Activated B cell treated with CpG ODN at 0.5 μM for 24 hours (primary cell): ENCODE results near the gene NOX5. TPM values are rescaled to one million over a fixed set of nuclear protein-coding genes. Genes with fewer than 3 reads are reported as not detected.

Experiments used
- ATAC-seq: fragments of 200-7000 bp; cut with Tn5 transposase; one replicate; pipeline ENCODE4 v1.10.0; 2021; ENCODE audit warnings: low read depth, mild to moderate bottlenecking, moderate library complexity
- CTCF ChIA-PET: fragments of 350-600 bp; sonication (Branson Sonifier 250); formaldehyde crosslinking; loops from one replicate; lab custom pipeline; 2021; ENCODE audit warnings: antibody characterized with exemption; lab: Charles Lee
- POLR2A ChIA-PET: fragments of 350-600 bp; sonication (Branson Sonifier 250); formaldehyde crosslinking; loops from one replicate; lab custom pipeline; 2021; ENCODE audit warnings: antibody characterized with exemption; lab: Charles Lee
- DNase-seq: peaks from one replicate; pipeline ENCODE4 v3.0.0; 2022
- H3K27ac Mint-ChIP-seq: one replicate; pipeline ENCODE4 v1.8.0; 2020; ENCODE audit warnings: mixed read lengths
- H3K27me3 Mint-ChIP-seq: one replicate; pipeline ENCODE4 v1.8.0; 2021; ENCODE audit warnings: mixed read lengths
- H3K36me3 Mint-ChIP-seq: one replicate; pipeline ENCODE4 v1.8.0; 2021; ENCODE audit warnings: low read depth, mixed read lengths
- H3K4me1 Mint-ChIP-seq: one replicate; pipeline ENCODE4 v1.8.0; 2021; ENCODE audit warnings: mixed read lengths
- H3K4me3 Mint-ChIP-seq: one replicate; pipeline ENCODE4 v1.8.0; 2020; ENCODE audit warnings: mild to moderate bottlenecking, mixed read lengths
- H3K9me3 Mint-ChIP-seq: one replicate; pipeline ENCODE4 v1.8.0; 2020; ENCODE audit warnings: mixed read lengths
- CTCF ChIP-seq: fragments of 200-600 bp; IDR thresholded peaks from one replicate; pipeline ENCODE4 v1.8.0; 2022; ENCODE audit warnings: antibody characterized with exemption, mild to moderate bottlenecking
- intact Hi-C: fragments of 100-400 bp; cut with micrococcal nuclease; formaldehyde crosslinking; loops from one replicate; pipeline ENCODE4 v1.15.1; 2024
- total RNA-seq: library from RNA; stranded (reverse); gene quantifications from 2 replicates; pipeline ENCODE4 v1.2.3, GENCODE V29; 2022

The NOX5 gene
- total RNA-seq, 1 donor from 2014 or later, result 0.09 TPM

- CTCF ChIA-PET, result no interaction called here
- no peaks in the 10 kb centered on the region for H3K4me1 Mint-ChIP-seq
- no peak overlapping the region for H3K27ac Mint-ChIP-seq
- DNase-seq (no peak), ATAC-seq (no peak)
- H3K9me3 Mint-ChIP-seq, result no peaks in the 10 kb centered on the region
- H3K4me3 Mint-ChIP-seq, result no peak overlapping the region
- no peaks in the 10 kb centered on the region for H3K36me3 Mint-ChIP-seq
- H3K27me3 Mint-ChIP-seq, result peaks cover 19% of the 10 kb centered on the region
- POLR2A ChIA-PET, result no interaction called here
- TF ChIP-seq CTCF, result no peak
- intact Hi-C loops, result no loop called here
Observed at GRCh38 chr15:69093127-69093526, 78.6 kb downstream of the NOX5 start.

GRCh38 chr15:69093614-69094013 is 79.1 kb downstream of the NOX5 start:
- Mint-ChIP-seq H3K4me1 (no peaks in the 10 kb centered on the region), H3K36me3 (no peaks in the 10 kb centered on the region), H3K27ac (no peak overlapping the region), H3K27me3 (peaks cover 19% of the 10 kb centered on the region), H3K9me3 (no peaks in the 10 kb centered on the region), H3K4me3 (no peak overlapping the region)
- CTCF ChIA-PET, result no interaction called here
- TF ChIP-seq CTCF, result no peak
- DNase-seq, result no peak
- intact Hi-C loops, result no loop called here
- POLR2A ChIA-PET, result no interaction called here
- no peak for ATAC-seq

GRCh38 chr15:69094124-69094921 is 79.8 kb downstream of the NOX5 start:
- POLR2A ChIA-PET, result no interaction called here
- H3K27me3 Mint-ChIP-seq, result peaks cover 14% of the 10 kb centered on the region
- ATAC-seq, result no peak
- no peaks in the 10 kb centered on the region for H3K4me1 Mint-ChIP-seq
- H3K9me3 Mint-ChIP-seq, result no peaks in the 10 kb centered on the region
- TF ChIP-seq CTCF, result no peak
- H3K36me3 Mint-ChIP-seq, result no peaks in the 10 kb centered on the region
- DNase-seq, result no peak
- intact Hi-C loops, result no loop called here
- no peak overlapping the region for H3K4me3 Mint-ChIP-seq
- CTCF ChIA-PET, result no interaction called here
- H3K27ac Mint-ChIP-seq, result no peak overlapping the region

GRCh38 chr15:69095274-69095673 is 80.8 kb downstream of the NOX5 start:
- no peaks in the 10 kb centered on the region for H3K36me3 Mint-ChIP-seq
- CTCF ChIA-PET, result no interaction called here

GRCh38 chr15:69096196-69096595 is 81.7 kb downstream of the NOX5 start:
- no peak for ATAC-seq
- H3K27me3 Mint-ChIP-seq, result peaks cover 6% of the 10 kb centered on the region
- DNase-seq, result no peak
- no peak overlapping the region for H3K27ac Mint-ChIP-seq
- CTCF ChIA-PET, result no interaction called here
- TF ChIP-seq CTCF, result no peak
- no peaks in the 10 kb centered on the region for H3K4me1 Mint-ChIP-seq
- intact Hi-C loops, result no loop called here
- POLR2A ChIA-PET, result no interaction called here
- no peaks in the 10 kb centered on the region for H3K36me3 Mint-ChIP-seq
- no peak overlapping the region for H3K4me3 Mint-ChIP-seq
- no peaks in the 10 kb centered on the region for H3K9me3 Mint-ChIP-seq

More at GRCh38 chr15:69095274-69095673, 80.8 kb downstream of the NOX5 start:
- Mint-ChIP-seq H3K9me3 (no peaks in the 10 kb centered on the region), H3K27ac (no peak overlapping the region), H3K27me3 (peaks cover 9% of the 10 kb centered on the region), H3K4me1 (no peaks in the 10 kb centered on the region), H3K4me3 (no peak overlapping the region)
- POLR2A ChIA-PET, result no interaction called here
- DNase-seq (no peak), ATAC-seq (no peak)
- intact Hi-C loops, result no loop called here
- TF ChIP-seq CTCF, result no peak
